ENCODE data around the gene YAF2. TPM values are rescaled to one million over a fixed set of nuclear protein-coding genes. Genes with fewer than 3 reads are reported as not detected.

YAF2 gene
- total and polyA plus RNA-seq, 2 of the 13 experiments (the other 11 are each of a cell fraction or from before 2014, with no cell fraction given), result 8.4 to 11.7 TPM

DNA sequence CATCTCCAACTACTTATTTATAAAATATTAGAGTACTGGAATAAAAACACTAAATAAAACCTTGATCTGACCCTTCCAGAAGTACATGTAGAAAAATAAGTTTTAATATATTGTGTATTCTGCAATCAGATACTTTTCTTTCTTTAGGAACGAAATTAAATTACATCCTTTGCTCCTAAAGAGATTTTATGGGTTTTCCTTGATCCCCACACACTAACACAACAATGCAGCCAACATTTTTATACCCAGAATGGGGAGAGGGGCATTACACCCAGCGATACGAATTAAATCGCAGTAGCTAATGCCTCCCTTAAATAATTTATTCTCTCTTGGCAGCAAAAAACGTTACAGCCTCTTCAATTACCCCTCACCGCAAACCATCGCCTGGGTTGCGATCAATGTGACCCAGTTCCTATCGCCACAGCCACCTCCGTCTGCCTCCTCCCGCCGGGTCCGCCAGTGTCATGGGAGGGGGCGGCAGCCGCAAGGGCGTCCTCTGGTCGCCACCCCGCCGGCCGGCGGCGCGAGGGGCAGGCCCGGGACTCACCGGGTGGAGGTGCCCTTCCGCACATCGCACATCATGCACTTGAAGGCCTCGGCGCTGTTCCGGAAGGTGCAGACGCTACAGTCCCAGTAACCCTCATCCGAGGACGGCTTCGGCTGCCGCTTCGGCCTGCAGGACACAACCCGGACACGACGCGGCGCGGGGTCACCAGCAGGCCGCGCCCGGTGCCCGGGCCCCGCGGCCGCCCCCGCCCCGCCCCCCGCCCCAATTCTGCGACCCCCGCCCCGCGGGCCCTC lies 796 bp downstream of the YAF2 start (continued):
- TF ChIP-seq SNRNP70 (IDR thresholded peaks at IDR 0.05; ENCODE audit: low read depth, low read length), result no peak
- TF ChIP-seq KDM4B (CRISPR knock-in tag; IDR thresholded peaks at IDR 0.05), result no peak
- TF ChIP-seq ZBTB21 (CRISPR knock-in tag; IDR thresholded peaks at IDR 0.05), result no peak
- TF ChIP-seq, protein P1, sequence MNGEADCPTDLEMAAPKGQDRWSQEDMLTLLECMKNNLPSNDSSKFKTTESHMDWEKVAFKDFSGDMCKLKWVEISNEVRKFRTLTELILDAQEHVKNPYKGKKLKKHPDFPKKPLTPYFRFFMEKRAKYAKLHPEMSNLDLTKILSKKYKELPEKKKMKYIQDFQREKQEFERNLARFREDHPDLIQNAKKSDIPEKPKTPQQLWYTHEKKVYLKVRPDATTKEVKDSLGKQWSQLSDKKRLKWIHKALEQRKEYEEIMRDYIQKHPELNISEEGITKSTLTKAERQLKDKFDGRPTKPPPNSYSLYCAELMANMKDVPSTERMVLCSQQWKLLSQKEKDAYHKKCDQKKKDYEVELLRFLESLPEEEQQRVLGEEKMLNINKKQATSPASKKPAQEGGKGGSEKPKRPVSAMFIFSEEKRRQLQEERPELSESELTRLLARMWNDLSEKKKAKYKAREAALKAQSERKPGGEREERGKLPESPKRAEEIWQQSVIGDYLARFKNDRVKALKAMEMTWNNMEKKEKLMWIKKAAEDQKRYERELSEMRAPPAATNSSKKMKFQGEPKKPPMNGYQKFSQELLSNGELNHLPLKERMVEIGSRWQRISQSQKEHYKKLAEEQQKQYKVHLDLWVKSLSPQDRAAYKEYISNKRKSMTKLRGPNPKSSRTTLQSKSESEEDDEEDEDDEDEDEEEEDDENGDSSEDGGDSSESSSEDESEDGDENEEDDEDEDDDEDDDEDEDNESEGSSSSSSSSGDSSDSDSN (CRISPR knock-in tag; IDR thresholded peaks at IDR 0.05), result peak; percentile 97
- no peak for TF ChIP-seq ATF1 (CRISPR knock-in tag; IDR thresholded peaks at IDR 0.05)
- TF ChIP-seq, protein P2, sequence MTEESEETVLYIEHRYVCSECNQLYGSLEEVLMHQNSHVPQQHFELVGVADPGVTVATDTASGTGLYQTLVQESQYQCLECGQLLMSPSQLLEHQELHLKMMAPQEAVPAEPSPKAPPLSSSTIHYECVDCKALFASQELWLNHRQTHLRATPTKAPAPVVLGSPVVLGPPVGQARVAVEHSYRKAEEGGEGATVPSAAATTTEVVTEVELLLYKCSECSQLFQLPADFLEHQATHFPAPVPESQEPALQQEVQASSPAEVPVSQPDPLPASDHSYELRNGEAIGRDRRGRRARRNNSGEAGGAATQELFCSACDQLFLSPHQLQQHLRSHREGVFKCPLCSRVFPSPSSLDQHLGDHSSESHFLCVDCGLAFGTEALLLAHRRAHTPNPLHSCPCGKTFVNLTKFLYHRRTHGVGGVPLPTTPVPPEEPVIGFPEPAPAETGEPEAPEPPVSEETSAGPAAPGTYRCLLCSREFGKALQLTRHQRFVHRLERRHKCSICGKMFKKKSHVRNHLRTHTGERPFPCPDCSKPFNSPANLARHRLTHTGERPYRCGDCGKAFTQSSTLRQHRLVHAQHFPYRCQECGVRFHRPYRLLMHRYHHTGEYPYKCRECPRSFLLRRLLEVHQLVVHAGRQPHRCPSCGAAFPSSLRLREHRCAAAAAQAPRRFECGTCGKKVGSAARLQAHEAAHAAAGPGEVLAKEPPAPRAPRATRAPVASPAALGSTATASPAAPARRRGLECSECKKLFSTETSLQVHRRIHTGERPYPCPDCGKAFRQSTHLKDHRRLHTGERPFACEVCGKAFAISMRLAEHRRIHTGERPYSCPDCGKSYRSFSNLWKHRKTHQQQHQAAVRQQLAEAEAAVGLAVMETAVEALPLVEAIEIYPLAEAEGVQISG (CRISPR knock-in tag; IDR thresholded peaks at IDR 0.05), result peak; percentile 60
- no peak for TF ChIP-seq ZNF260 (CRISPR knock-in tag; IDR thresholded peaks at IDR 0.05; ENCODE audit: borderline replicate concordance, low read depth)
- TF ChIP-seq ZFP37 (CRISPR knock-in tag; IDR thresholded peaks at IDR 0.05; ENCODE audit: borderline replicate concordance), result no peak
- TF ChIP-seq MTF1 (CRISPR knock-in tag; IDR thresholded peaks at IDR 0.05), result no peak
- TF ChIP-seq CCDC6 (CRISPR knock-in tag; IDR thresholded peaks at IDR 0.05), result no peak
- TF ChIP-seq TGIF2 (CRISPR knock-in tag; IDR thresholded peaks at IDR 0.05), result peak; percentile 68; the same call in 1 of the 2 replicates
- no peak for TF ChIP-seq ONECUT2 (CRISPR knock-in tag; IDR thresholded peaks at IDR 0.05)
- no peak for TF ChIP-seq SOX5 (CRISPR knock-in tag; IDR thresholded peaks at IDR 0.05; ENCODE audit: borderline replicate concordance)
- TF ChIP-seq MAFK (conservative IDR thresholded peaks at IDR 0.05 in 1 of 2, IDR thresholded peaks at IDR 0.05 in 1 of 2; ENCODE audit: low read length in 2 of 2), result no peak
- TF ChIP-seq ZNF446 (CRISPR knock-in tag; IDR thresholded peaks at IDR 0.05), result 0 out of 2 replicates have a peak, but pooled peaks have one; percentile 5
- TF ChIP-seq, protein P3, sequence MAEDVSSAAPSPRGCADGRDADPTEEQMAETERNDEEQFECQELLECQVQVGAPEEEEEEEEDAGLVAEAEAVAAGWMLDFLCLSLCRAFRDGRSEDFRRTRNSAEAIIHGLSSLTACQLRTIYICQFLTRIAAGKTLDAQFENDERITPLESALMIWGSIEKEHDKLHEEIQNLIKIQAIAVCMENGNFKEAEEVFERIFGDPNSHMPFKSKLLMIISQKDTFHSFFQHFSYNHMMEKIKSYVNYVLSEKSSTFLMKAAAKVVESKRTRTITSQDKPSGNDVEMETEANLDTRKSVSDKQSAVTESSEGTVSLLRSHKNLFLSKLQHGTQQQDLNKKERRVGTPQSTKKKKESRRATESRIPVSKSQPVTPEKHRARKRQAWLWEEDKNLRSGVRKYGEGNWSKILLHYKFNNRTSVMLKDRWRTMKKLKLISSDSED (CRISPR knock-in tag; IDR thresholded peaks at IDR 0.05), result no peak
- peak; percentile 35; the same call in 1 of the 2 replicates for TF ChIP-seq DRAP1 (CRISPR knock-in tag; IDR thresholded peaks at IDR 0.05)
- no peak for TF ChIP-seq ZNF329 (CRISPR knock-in tag; IDR thresholded peaks at IDR 0.05; ENCODE audit: low read depth)
- TF ChIP-seq KDM5A (IDR thresholded peaks at IDR 0.05; ENCODE audit: borderline replicate concordance, low read length), result no peak
- 0 out of 2 replicates have a peak, but pooled peaks have one; percentile 23 for TF ChIP-seq MED1 (CRISPR knock-in tag; IDR thresholded peaks at IDR 0.05)
- TF ChIP-seq, protein P4, sequence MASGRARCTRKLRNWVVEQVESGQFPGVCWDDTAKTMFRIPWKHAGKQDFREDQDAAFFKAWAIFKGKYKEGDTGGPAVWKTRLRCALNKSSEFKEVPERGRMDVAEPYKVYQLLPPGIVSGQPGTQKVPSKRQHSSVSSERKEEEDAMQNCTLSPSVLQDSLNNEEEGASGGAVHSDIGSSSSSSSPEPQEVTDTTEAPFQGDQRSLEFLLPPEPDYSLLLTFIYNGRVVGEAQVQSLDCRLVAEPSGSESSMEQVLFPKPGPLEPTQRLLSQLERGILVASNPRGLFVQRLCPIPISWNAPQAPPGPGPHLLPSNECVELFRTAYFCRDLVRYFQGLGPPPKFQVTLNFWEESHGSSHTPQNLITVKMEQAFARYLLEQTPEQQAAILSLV (CRISPR knock-in tag; IDR thresholded peaks at IDR 0.05; ENCODE audit: borderline replicate concordance), result peak; percentile 30; the same call in 1 of the 2 replicates
- TF ChIP-seq ZNF143 (CRISPR knock-in tag; IDR thresholded peaks at IDR 0.05), result no peak
- no peak for TF ChIP-seq CAMTA2 (CRISPR knock-in tag; IDR thresholded peaks at IDR 0.05; ENCODE audit: borderline replicate concordance)

Data from HepG2 (cell line).